Measurements from ENCODE around the gene ALG10B. TPM values are rescaled to one million over a fixed set of nuclear protein-coding genes. Genes with fewer than 3 reads are reported as not detected.
"Not testable (repeated sequence)": the region's sequence is repeated elsewhere in the genome, so short reads cannot be mapped to it uniquely, and the experiment has no call there.

The ALG10B gene
- total and polyA plus RNA-seq, 2 of the 4 experiments (the other 2 are of a cell fraction): 2.9 to 3.6 TPM

GRCh38 chr12:38343256-38343655 lies 26.7 kb downstream of the ALG10B start:
- H4K5ac ChIP-seq (ENCODE audit: low read depth, low read length); H2BK120ac ChIP-seq (ENCODE audit: low read depth, low read length); H2BK20ac ChIP-seq (ENCODE audit: low read depth, low read length); H4K8ac ChIP-seq (ENCODE audit: low read depth in 2 of 2, low read length in 2 of 2); in situ Hi-C loops (cut with MboI; ENCODE audit: low sequenced_read_pairs); H3K4me1 ChIP-seq (ENCODE audit: control insufficient read depth, insufficient read depth, low read length); H3K4me3 ChIP-seq (ENCODE audit: insufficient read depth, low read depth, low read length); DNase-seq; H3K18ac ChIP-seq (ENCODE audit: low read depth, low read length); H3K23ac ChIP-seq (ENCODE audit: low read depth, low read length); POLR2A ChIA-PET (ENCODE audit: unreplicated experiment); H3K79me1 ChIP-seq (ENCODE audit: low read depth in 1 of 2, low read length in 2 of 2); dilution Hi-C loops (cut with HindIII; ENCODE audit: low sequenced_read_pairs, unreplicated experiment); H3K9me3 ChIP-seq (ENCODE audit: control insufficient read depth, insufficient read depth, low read length); H3K27ac ChIP-seq (ENCODE audit: insufficient read depth, low read length); H3K4me2 ChIP-seq (ENCODE audit: low read depth, low read length); ATAC-seq (ENCODE audit: low read depth); H2BK5ac ChIP-seq (ENCODE audit: low read depth, low read length, poor library complexity, severe bottlenecking); BruUV-seq (replicated peaks); intact Hi-C loops (cut with micrococcal nuclease); H4K20me1 ChIP-seq (ENCODE audit: insufficient read depth, low read length); CTCF ChIA-PET; H2AK5ac ChIP-seq (ENCODE audit: low read depth, low read length); H3K9ac ChIP-seq (ENCODE audit: low read depth, low read length); H4K91ac ChIP-seq (ENCODE audit: insufficient read depth, low read depth, low read length); H3K14ac ChIP-seq (replicated peaks; ENCODE audit: low read depth, low read length); H3K27me3 ChIP-seq (ENCODE audit: control insufficient read depth, insufficient read depth, low read length); H3K56ac ChIP-seq (ENCODE audit: extremely low read depth, insufficient read depth, low read length); H3K36me3 ChIP-seq (ENCODE audit: control insufficient read depth, insufficient read depth, low read length); H2AK9ac ChIP-seq (replicated peaks; ENCODE audit: low read depth, low read length, poor library complexity); H3K9me1 ChIP-seq (ENCODE audit: insufficient read depth, low read length); H2AFZ ChIP-seq (replicated peaks; ENCODE audit: low read length, poor library complexity); H3K4ac ChIP-seq (ENCODE audit: low read depth, low read length); H2BK15ac ChIP-seq (ENCODE audit: low read depth, low read length): not testable (repeated sequence)
- WGBS, 2 experiments (ENCODE audit: extremely low coverage in 2 of 2, insufficient read length in 1 of 2): no CpG with 5 or more reads among the region's 4 CpGs

GRCh38 chr12:38343916-38344315 lies 27.3 kb downstream of the ALG10B start:
- H2BK120ac ChIP-seq (ENCODE audit: low read depth, low read length); CTCF ChIA-PET; H2BK15ac ChIP-seq (ENCODE audit: low read depth, low read length); H3K79me1 ChIP-seq (ENCODE audit: low read depth in 1 of 2, low read length in 2 of 2); H3K4me3 ChIP-seq (ENCODE audit: insufficient read depth, low read depth, low read length); H3K9ac ChIP-seq (ENCODE audit: low read depth, low read length); H2BK20ac ChIP-seq (ENCODE audit: low read depth, low read length); H3K9me1 ChIP-seq (ENCODE audit: insufficient read depth, low read length); H3K36me3 ChIP-seq (ENCODE audit: control insufficient read depth, insufficient read depth, low read length); ATAC-seq (ENCODE audit: low read depth); H3K27me3 ChIP-seq (ENCODE audit: control insufficient read depth, insufficient read depth, low read length); H3K18ac ChIP-seq (ENCODE audit: low read depth, low read length); intact Hi-C loops (cut with micrococcal nuclease); H3K9me3 ChIP-seq (ENCODE audit: control insufficient read depth, insufficient read depth, low read length); in situ Hi-C loops (cut with MboI; ENCODE audit: low sequenced_read_pairs); POLR2A ChIA-PET (ENCODE audit: unreplicated experiment); BruUV-seq (replicated peaks); H2AK9ac ChIP-seq (replicated peaks; ENCODE audit: low read depth, low read length, poor library complexity); H4K8ac ChIP-seq (ENCODE audit: low read depth in 2 of 2, low read length in 2 of 2); H4K20me1 ChIP-seq (ENCODE audit: insufficient read depth, low read length); H3K4ac ChIP-seq (ENCODE audit: low read depth, low read length); H3K56ac ChIP-seq (ENCODE audit: extremely low read depth, insufficient read depth, low read length); H3K23ac ChIP-seq (ENCODE audit: low read depth, low read length); H2BK5ac ChIP-seq (ENCODE audit: low read depth, low read length, poor library complexity, severe bottlenecking); DNase-seq; H3K4me1 ChIP-seq (ENCODE audit: control insufficient read depth, insufficient read depth, low read length); H4K91ac ChIP-seq (ENCODE audit: insufficient read depth, low read depth, low read length); H2AFZ ChIP-seq (replicated peaks; ENCODE audit: low read length, poor library complexity); H3K4me2 ChIP-seq (ENCODE audit: low read depth, low read length); H3K27ac ChIP-seq (ENCODE audit: insufficient read depth, low read length); H3K14ac ChIP-seq (replicated peaks; ENCODE audit: low read depth, low read length); H2AK5ac ChIP-seq (ENCODE audit: low read depth, low read length); H4K5ac ChIP-seq (ENCODE audit: low read depth, low read length); dilution Hi-C loops (cut with HindIII; ENCODE audit: low sequenced_read_pairs, unreplicated experiment): not testable (repeated sequence)
- no CpG with 5 or more reads among the region's 1 CpG for WGBS, 2 experiments (ENCODE audit: extremely low coverage in 2 of 2, insufficient read length in 1 of 2)
